HG02763 (cell line): Measurements from ENCODE around the gene VPS45.
"Not testable (repeated sequence)": the region's sequence is repeated elsewhere in the genome, so short reads cannot be mapped to it uniquely, and the experiment has no call there.

Experiments used
- ATAC-seq: cut with Tn5 transposase; IDR thresholded peaks from one replicate; pipeline ENCODE4 v1.9.1; 2021; ENCODE audit warnings: mild to moderate bottlenecking, moderate library complexity; ENCODE audit not compliant: unreplicated experiment

VPS45 gene

DNA sequence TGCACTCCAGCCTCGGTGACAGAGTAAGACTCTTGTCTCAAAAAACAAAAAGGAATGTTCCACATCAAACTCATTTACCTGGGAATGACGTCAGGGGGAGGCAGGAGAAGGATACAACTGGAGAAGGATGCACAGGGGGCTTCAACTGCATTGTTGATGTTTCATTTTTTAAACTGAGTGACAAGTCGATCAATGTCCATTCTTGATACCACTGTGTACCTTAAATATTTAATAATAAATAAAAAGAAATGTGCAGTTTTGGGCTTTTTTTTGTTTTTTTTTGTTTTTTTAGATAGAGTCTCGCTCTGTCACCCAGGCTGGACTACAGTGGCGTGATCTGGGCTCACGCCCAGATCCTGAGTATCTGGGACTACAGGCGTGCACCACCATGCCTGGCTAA is 117.9 kb downstream of the VPS45 start:
- ATAC-seq, result no peak

DNA sequence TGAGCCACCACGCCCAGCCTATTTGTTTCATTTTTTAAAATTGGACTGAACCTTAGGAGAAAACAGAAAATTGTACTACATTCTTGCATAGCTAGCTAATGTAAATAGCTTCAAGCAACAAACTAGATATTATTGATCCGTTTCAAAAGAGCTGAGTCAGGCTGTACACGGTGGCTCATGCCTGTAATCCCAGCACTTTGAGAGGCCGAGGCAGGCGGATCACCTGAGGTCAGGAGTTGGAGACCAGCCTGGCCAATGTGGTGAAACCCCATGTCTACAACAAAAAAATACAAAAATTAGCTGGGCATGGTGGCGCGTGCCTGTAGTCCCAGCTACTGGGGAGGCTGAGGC is 118.8 kb downstream of the VPS45 start:
- ATAC-seq, result not testable (repeated sequence)

DNA sequence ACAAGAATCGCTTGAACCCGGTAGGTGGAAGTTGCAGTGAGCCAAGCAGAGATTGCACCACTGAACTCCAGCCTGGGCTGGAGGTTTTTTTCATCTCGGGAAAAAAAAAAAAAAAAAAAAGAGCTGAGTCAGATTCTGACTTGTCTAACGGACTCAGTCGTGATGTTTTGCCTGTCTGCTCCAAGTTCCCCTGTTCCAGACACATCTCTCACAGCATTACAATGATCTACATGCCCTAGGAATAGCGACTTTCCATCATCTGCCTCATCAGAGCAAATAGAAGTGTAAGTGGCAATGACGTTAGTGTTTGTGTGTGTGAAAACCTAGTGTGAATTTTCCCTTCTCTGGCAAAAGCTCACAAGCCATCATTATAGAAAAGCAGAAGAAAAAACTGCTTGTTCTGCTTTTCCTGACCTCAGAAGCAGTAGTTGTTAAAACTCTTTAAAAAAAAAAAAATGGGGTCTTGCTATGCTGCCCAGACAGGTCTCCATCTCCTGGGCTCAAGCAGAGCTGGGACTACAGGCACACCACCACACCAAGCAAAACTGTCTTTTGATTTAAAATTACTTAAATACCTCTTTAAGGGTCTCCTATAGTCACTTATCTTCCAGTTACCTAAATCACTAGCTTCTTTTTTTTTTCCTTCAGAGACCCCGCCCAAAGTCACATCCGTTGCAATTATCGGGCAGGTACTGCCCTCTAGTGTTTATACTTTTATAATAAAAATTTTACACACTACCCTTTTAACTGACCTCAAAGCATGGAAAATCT is 119.4 kb downstream of the VPS45 start:
- no peak for ATAC-seq

DNA sequence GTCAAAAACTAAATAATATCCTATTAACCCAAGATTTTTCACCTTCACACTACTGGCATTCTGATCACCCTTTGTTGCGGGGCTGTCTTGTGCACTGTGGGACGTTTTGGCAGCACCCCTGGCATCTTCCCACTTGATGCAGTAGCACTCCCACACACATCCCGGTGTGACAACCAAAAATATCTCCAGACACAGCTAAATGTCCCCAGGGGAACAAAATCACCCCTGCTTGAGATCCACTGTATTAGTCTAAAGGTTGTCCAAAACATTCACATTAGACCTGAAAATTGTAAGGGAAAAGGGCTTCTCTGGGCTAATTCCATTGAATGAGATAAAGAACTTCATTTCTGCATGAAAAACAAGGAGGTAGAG is 120.0 kb downstream of the VPS45 start:
- no peak for ATAC-seq

DNA sequence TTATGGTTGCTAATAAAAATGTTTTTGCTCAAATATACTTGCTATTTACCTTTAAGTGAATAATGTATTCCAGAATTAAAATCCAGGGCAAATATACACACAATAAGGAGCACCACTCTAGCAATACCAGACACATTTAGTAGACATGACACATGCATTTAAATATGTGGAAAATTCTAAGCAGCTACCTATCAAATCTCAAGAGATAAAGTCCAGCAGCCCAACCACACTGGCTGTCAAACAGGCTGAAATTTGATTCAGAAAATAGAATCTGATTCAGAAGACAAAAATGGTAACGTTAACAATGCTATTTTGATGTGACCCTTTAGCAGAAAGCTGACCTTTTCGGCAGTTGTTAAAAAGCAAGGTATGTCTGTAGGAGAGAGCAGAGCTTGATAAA is 124.4 kb downstream of the VPS45 start:
- no peak for ATAC-seq

DNA sequence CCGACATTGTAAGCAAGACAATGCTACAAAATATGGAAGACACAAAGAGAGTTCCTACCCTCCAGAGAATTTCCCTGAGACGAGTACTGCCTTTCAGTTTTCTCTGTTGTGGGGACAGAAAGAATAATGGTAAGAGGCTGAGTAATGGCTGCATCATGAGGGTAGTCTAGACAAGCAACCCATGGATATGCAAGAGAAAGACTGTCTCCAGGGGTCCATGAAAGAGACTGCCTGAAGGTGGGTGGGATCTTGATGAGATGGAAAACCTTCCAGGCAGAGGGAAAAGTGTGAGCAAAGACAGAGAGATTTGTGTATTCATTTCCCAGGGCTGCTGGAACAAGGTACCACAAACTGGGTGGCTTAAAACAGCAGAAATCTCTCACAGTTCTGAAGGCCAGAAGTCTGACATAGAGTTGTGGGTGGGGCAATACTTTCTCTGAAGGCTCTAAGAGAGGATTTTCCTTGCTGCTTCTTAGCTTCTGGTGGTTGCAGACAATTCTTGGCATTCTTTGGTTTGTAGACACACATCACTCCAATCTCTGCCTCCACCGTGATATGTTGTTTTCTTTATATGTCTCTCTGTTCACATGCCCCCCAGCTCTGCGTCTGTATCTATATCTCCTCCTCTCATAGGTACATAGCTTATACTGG is 126.9 kb downstream of the VPS45 start:
- no peak for ATAC-seq
